GM21447 (cell line): ENCODE measurements around the gene TIGD3.

ENCODE experiments used
- ATAC-seq: cut with Tn5 transposase; IDR thresholded peaks from one replicate; pipeline ENCODE4 v1.9.1; 2021; ENCODE audit not compliant: unreplicated experiment

TIGD3 gene

DNA sequence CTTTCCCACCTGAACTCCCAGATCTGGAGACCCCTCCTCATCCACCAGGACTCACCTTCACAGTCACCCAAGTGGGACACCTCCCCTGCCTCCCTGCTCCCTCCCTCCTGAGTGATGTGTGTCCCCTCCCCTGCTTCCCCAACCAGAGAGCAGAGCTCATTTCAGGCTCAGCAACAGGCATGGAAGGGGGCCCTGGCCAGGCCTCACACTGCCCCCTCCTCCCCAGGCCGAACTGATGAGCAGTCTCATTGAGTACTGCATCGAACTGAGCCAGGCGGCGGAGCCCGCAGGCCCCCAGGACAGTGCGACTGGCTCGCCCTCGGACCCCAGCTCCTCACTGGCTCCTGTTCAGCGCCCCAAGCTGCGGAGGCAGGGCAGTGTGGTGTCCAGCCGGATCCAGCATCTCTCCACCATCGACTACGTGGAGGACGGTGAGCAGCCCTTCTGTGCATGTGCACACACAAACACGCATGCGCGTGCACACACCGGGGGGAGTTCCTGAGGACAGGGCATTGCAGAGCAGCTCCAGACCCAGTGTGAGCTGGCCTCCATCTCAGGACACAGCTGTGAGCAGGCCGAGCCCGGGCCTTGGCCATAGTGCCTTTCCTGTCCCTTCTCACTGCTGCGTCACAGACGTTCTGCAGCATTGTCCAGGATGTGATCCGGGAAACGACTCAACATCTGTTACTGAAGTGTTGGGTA is 50.2 kb downstream of the TIGD3 start:
- ATAC-seq: no peak
